Lower leg skin (tissue), 3 donors: Measurements from ENCODE around the gene RYR2.

Source experiments
- CTCF ChIP-seq, 3 donors: fragments of 450-650 bp; IDR thresholded peaks; one replicate each; pipeline ENCODE4 v1.5.1; 2016; ENCODE audit warnings: antibody characterized with exemption in 3 of 3, mild to moderate bottlenecking in 3 of 3, moderate library complexity in 2 of 3
- POLR2A ChIP-seq, 2 donors: fragments of 450-650 bp; IDR thresholded peaks; one replicate each; pipeline ENCODE4 v1.6.1; 2016 to 2017; ENCODE audit warnings: antibody characterized with exemption in 2 of 2, mild to moderate bottlenecking in 1 of 2, moderate library complexity in 1 of 2

GRCh38 chr1:237478082-237478481 lies 436.1 kb downstream of the RYR2 start:
- no peak for TF ChIP-seq CTCF (IDR thresholded peaks at IDR 0.05)
- TF ChIP-seq POLR2A (IDR thresholded peaks at IDR 0.05) = no peak
